HFF-Myc (cell line): ENCODE measurements around the gene BPIFB6.

Experiments used
- DNase-seq: peaks from one replicate; pipeline ENCODE4 v3.0.0-alpha.2; 2011; ENCODE audit warnings: low read depth; ENCODE audit errors: extremely low read depth
- H3K4me3 ChIP-seq: replicated peaks from 2 replicates; pipeline ENCODE4 v1.5.1; 2011; ENCODE audit warnings: low read depth, mild to moderate bottlenecking, control low read depth, low read length
- TF ChIP-seq, protein P1 (sequence below): IDR thresholded peaks from 2 replicates; pipeline ENCODE4 v1.5.1; 2012; ENCODE audit warnings: mild to moderate bottlenecking, low read depth, low read length, control low read depth; ENCODE audit errors: missing control alignments

BPIFB6 gene

DNA sequence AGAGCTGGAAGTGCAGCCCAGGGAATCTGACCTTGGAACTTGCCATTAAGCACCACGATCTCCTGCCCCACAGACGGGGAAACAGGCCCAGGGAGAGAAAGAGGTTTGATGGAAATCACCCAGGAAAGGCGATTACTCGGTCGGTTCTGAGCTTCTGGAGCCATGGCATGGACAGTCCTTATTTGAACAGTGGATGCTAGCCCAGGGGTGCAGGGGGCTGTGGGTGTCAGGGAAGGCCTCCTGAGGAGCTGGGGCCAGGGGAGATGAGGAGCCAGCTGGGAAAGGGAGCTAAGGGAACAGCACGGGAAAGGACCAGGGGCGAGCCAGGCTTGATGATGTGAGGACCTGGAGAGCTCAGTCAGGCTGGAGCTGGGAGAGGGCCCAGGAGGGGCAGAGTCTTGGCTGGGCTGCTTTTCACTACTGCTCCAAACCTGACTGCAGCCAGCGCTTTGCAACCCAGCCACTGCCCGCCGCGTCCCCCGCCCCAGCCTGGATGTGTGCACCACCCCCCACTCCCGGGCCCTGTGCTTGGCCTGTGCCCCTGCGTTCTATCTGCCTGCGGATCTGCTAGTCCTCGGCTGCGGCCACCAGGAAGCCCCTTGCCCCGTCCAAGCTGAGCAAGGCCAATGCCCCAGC, 45.0 kb upstream of the BPIFB6 start:
- no peak for DNase-seq
- no peak overlapping the region for H3K4me3 ChIP-seq
- TF ChIP-seq, protein P1, sequence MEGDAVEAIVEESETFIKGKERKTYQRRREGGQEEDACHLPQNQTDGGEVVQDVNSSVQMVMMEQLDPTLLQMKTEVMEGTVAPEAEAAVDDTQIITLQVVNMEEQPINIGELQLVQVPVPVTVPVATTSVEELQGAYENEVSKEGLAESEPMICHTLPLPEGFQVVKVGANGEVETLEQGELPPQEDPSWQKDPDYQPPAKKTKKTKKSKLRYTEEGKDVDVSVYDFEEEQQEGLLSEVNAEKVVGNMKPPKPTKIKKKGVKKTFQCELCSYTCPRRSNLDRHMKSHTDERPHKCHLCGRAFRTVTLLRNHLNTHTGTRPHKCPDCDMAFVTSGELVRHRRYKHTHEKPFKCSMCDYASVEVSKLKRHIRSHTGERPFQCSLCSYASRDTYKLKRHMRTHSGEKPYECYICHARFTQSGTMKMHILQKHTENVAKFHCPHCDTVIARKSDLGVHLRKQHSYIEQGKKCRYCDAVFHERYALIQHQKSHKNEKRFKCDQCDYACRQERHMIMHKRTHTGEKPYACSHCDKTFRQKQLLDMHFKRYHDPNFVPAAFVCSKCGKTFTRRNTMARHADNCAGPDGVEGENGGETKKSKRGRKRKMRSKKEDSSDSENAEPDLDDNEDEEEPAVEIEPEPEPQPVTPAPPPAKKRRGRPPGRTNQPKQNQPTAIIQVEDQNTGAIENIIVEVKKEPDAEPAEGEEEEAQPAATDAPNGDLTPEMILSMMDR, result no peak

DNA sequence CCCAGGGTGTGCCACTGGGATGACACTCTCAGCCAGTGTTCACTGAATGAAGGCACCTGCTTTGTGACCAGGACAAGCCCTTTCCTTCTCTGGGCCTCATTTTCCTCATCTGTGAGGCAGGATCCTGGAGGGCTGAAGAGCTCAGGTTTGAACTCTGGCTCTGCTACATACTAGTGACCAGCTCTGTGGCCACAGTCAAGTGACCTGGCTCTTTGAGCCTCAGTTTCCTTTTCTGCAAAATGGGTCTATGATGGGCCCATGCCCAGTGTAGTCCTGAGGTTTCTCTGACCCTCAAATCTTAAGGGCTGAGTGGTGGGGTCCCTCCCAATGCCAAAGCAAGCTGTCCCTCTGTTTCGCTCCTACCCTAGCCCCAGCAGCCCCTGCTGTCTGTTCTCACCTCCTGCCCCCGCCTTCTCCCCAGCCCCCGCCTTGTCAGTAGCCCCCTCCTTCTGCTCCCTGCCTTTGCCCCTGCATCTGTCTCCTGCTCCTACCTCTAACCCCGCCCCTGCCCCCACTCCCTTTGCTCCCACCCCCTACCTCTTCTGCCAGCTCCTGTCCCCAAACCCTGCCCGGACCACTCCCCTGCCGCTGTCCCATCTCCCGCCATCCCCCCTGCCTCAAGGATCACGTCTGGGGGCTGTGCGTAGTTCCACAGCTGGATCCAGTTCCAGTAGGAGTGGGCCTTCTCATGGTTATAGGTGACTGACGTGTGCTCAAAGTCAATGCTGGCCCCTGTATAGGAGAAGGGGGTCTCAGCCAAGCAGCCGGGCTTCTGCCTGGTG, 44.2 kb upstream of the BPIFB6 start:
- DNase-seq, result no peak
- TF ChIP-seq, protein P1, result no peak
- no peak overlapping the region for H3K4me3 ChIP-seq

DNA sequence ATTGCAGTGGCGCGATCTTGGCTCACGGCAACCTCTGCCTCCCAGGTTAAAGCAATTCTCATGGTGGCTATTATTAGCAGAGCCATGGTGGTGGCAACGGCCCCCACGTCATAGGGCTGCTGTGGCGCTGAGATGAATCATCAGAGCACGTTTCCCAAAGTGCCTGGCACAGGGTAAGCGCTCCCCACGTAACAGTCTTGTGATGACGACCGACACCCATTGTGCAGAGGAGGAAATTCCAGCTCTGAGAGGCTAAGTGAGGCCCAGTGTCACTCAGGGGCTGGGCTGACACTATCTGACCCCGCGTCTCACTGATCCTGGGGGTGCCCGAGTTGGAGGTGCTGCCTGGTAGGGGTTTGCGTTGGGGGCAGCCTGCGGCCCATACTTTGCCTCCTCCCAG, 43.4 kb upstream of the BPIFB6 start:
- no peak overlapping the region for H3K4me3 ChIP-seq
- DNase-seq, result no peak
- TF ChIP-seq, protein P1, result no peak

DNA sequence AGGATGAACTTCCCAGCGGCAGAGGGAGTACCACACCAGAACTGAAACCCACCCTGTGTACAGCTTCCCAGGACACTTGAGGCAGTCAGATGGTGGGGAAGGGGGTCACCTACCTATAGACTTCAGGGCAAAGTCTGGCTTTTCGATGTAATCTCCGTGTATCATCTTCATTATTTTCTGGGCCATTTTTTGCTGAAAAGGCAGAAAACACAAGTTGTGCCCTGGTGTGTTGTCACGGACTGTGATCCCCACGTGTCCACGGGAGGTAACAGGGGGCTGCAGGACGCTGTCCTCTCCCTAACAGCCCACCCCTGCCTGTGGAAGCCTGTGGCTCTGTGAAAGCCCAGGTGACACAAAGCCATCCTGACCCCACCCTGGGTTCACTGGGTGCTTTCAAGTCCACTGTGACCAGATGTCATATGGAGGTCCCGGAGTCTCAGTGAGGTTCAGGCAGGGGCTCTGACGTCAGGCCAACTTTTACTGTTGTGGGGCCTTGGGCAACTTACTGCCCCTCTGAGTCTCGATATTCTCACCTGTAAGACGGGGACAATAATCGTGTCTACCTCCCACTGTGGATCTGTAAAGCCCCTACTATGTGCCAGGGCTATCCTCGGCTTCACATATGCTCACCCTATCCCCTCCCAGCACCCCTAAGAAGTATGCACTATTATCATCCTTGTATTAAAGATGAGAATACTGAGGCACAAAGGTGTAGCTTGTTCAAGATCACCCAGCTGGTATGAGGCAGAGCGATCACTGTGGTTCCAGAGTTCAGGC, 41.8 kb upstream of the BPIFB6 start:
- no peak overlapping the region for H3K4me3 ChIP-seq
- DNase-seq, result no peak
- TF ChIP-seq, protein P1, result no peak

DNA sequence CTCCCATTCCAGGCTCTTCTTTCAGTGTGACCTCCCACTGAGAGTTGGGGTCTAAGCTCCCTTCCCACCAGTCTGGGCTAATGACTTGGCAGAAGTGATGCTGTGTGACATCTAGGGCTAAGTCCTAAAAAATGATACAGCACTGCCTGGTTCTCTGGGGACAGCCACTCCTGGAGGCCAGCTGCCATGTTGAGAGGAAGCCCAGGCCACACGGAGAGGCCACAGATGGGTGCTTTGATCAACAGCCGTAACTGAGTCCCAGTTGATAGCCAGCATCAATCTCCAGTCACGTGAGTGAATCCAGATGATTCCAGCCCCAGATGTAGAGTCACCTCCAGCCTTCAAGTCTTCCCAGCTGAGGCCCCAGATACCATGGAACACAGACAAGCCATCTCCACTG, 41.0 kb upstream of the BPIFB6 start:
- TF ChIP-seq, protein P1, result no peak
- no peak for DNase-seq
- H3K4me3 ChIP-seq, result no peak overlapping the region

DNA sequence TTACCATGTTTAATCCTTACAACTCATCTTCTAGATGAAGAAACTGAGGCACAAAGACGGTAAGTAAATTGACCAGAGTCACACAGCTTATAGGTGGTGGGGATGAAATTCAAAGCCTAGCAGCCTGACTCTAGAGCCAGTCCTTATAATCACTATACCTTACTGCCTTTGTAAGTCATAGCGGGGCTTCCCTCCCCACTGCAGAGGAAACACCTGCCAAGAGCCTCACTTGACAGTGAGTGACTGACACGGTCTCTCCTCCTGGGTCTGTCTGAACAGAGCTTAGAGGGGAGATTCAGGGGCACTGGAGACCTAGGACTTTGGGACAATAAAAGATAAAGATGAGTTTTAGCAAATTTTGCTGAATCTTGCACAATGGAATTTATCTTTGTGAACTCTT, 40.1 kb upstream of the BPIFB6 start:
- no peak for DNase-seq
- TF ChIP-seq, protein P1, result no peak
- no peak overlapping the region for H3K4me3 ChIP-seq
